Activated CD8-positive, alpha-beta memory T cell treated with anti-CD3 and anti-CD28 coated beads, Interleukin-2, amount 50 U/mL, for 24 hours (primary cell): ENCODE results near the gene KIF21A.
"Not testable (repeated sequence)": the region's sequence is repeated elsewhere in the genome, so short reads cannot be mapped to it uniquely, and the experiment has no call there.

Source experiments
- DNase-seq: peaks from one replicate; pipeline ENCODE4 v3.0.0-alpha.2; 2020; ENCODE audit errors: extremely low read depth

KIF21A gene

GRCh38 chr12:39348941-39349626, 93.8 kb downstream of the KIF21A start:
- no peak for DNase-seq

- no peak for DNase-seq
Measured at GRCh38 chr12:39348523-39348922, 94.4 kb downstream of the KIF21A start.

GRCh38 chr12:39344926-39345325, 98.0 kb downstream of the KIF21A start:
- no peak for DNase-seq

- no peak for DNase-seq
Measured at GRCh38 chr12:39343665-39344064, 99.3 kb downstream of the KIF21A start.

- DNase-seq: no peak
Measured at GRCh38 chr12:39341761-39342160, 101.2 kb downstream of the KIF21A start.

GRCh38 chr12:39341179-39341578, 101.7 kb downstream of the KIF21A start:
- no peak for DNase-seq

GRCh38 chr12:39332661-39333175, 110.2 kb downstream of the KIF21A start:
- no peak for DNase-seq

GRCh38 chr12:39331539-39332261, 111.2 kb downstream of the KIF21A start:
- DNase-seq: no peak

- DNase-seq: no peak
Measured at GRCh38 chr12:39329876-39330275, 113.0 kb downstream of the KIF21A start.

- DNase-seq: no peak
Measured at GRCh38 chr12:39329018-39329417, 113.9 kb downstream of the KIF21A start.

- DNase-seq: no peak
Measured at GRCh38 chr12:39327965-39328364, 115.0 kb downstream of the KIF21A start.

GRCh38 chr12:39327510-39327909, 115.4 kb downstream of the KIF21A start:
- no peak for DNase-seq

GRCh38 chr12:39319180-39319579, 123.7 kb downstream of the KIF21A start:
- DNase-seq: no peak

- no peak for DNase-seq
Measured at GRCh38 chr12:39314547-39314946, 128.4 kb downstream of the KIF21A start.

GRCh38 chr12:39309516-39309915, 133.4 kb downstream of the KIF21A start:
- DNase-seq: no peak

GRCh38 chr12:39301422-39301821, 141.5 kb downstream of the KIF21A start:
- DNase-seq: no peak

GRCh38 chr12:39300799-39301198, 142.1 kb downstream of the KIF21A start:
- DNase-seq: no peak

GRCh38 chr12:39297891-39298290, 145.0 kb downstream of the KIF21A start:
- no peak for DNase-seq

- no peak for DNase-seq
Measured at GRCh38 chr12:39296496-39296895, 146.4 kb downstream of the KIF21A start.

GRCh38 chr12:39295593-39295992, 147.3 kb downstream of the KIF21A start:
- not testable (repeated sequence) for DNase-seq

- DNase-seq: no peak
Measured at GRCh38 chr12:39294715-39295114, 148.2 kb downstream of the KIF21A start.

- DNase-seq: no peak
Measured at GRCh38 chr12:39292125-39292630, 150.7 kb downstream of the KIF21A start.

GRCh38 chr12:39287817-39288216, 155.1 kb downstream of the KIF21A start:
- no peak for DNase-seq
